Activated CD8-positive, alpha-beta memory T cell treated with anti-CD3 and anti-CD28 coated beads, Interleukin-2, amount 50 U/mL, for 4 hours (primary cell): ENCODE data around the gene SLC30A2.

Experiments used
- DNase-seq: peaks from one replicate; pipeline ENCODE4 v3.0.0-alpha.2; 2020

Gene SLC30A2

DNA sequence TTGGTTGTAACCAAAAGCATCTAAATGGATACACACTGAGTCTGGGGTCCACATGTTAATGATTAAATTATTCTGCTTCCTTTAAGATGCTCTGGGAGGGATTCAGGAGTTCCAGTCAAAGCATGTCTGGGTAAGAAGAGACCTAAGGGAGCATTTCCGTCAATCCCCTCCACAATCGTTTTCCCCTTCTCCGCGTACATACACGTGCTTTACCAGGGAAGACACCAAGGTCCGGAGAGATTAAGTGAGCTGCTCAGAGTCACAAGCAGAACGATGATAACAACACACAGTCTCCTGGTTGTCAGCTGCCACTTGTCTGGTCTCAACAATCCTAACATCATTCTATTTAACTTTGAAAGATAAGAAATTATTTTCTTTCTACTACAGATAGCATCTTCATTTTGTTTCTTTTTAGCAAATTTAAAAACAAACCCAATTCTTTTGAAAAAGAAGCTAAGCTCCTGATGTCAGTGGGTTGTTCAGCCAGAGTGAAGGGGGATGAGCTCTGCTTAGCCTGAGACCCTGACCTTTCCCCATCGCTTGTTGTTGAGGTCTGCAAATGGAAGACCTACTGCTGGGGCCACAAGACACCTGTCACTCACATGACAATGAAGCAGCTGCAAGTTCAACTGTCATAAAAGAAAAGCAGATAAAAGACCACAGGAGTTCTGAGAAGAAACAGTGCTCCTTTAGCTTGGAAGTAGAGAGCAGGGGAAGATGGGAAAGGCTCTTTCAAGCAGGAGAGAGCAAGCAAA is 52.5 kb downstream of the SLC30A2 start:
- DNase-seq: no peak

DNA sequence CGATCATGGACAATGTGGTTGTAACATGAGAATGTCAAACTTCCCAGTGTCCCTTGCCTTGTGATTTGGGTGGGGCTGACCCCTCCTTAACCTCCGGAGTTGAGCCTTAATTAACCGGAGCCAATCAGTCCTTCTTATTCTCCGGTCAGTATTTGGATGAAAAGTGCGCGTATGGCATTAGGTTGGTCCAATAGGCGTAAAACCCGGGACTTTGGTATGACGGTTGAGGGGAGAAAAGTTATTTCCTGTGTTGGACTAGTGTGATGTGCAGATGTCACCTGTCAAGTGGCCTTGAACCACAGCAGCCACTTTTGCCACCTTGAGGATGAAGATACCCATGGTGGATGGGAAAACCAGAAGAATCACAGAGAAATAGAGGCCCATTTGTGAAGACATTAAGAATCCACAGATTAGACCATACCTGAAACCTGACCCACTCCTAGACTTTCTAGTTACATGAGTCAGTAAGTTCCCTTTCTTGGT is 53.2 kb downstream of the SLC30A2 start:
- no peak for DNase-seq

DNA sequence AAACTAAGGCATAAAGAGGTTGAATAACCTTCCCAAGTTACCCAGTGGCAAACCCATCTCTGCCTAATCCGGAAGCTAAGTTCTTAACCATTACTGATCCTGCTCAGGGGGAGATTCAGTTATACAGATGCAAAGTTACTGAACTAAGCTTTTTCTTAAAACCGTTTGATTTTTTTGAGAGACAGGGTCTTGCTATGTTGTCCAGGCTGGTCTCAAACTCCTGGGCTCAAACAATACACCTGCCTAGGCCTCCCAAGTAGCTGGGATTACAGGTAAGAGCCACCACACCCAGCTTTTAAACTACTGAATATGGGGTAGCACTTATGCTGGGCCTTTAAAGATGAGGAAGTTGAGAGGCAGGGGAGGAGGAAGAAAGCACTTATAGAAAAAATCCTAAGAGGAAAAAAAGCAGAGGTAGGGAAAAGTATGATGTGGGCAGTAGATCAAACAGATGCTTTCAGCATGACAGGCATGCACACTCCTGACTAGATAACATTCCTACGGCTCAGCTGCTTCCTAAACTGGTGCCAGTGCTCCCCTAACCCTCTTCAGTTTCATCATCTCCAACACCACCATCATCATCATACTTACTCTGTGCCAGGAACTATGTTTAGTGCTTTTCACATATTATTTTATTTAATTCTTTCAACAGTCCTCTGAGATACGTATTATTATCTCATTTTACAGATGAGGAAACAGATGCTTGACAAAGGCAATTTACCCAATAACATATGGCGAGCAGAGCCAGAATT is 53.8 kb downstream of the SLC30A2 start:
- no peak for DNase-seq

DNA sequence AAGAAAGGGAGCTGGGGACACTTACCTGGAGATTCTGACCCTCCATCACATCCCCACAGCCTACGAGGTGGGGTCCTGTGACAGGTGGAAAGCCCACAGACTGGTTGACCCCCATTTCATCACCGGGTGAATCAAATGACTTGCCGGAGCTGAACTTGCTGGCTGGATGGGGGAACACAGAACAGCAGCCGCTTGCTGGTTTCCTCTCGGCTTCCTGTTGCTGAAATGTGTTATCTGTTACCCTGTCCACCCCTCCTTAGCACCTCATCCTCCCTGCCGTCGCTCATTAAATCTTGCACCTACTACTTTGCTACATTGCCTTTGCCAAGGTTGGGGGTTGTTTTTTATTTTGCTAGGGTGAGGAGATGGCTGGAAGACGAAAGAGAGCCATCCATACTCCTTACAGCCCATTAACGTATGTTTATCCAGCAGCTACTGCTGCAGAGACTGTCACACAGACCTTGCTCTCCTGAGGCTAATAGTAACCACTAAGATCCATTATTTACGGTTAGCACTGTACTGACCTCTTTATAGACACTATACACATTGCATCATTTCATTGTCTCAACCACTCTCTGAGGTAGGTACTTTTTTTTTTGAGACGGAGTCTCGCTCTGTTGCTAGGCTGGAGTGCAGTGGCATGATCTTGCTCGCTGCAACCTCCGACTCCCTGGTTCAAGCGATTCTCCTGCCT is 55.1 kb downstream of the SLC30A2 start:
- DNase-seq: peak; percentile 39

DNA sequence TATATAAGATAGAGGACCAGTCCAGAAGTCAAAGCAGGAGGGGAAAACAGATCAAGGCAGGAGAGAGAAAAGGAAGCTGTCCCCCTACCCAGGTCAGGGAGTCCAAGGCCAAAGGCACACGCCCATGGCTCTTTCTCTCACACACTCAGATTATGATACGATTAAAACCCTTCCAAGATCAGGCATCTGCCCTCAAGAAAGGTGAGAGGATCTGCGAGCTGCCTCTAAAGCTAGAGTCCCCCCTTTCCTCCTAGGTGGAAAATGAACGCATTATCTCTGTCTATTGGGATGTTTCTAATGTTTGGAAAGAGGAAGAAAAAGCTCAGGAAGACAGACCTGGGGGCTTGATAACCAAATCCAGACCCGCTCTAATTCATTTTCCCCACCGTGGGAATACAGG is 55.7 kb downstream of the SLC30A2 start:
- DNase-seq: no peak

DNA sequence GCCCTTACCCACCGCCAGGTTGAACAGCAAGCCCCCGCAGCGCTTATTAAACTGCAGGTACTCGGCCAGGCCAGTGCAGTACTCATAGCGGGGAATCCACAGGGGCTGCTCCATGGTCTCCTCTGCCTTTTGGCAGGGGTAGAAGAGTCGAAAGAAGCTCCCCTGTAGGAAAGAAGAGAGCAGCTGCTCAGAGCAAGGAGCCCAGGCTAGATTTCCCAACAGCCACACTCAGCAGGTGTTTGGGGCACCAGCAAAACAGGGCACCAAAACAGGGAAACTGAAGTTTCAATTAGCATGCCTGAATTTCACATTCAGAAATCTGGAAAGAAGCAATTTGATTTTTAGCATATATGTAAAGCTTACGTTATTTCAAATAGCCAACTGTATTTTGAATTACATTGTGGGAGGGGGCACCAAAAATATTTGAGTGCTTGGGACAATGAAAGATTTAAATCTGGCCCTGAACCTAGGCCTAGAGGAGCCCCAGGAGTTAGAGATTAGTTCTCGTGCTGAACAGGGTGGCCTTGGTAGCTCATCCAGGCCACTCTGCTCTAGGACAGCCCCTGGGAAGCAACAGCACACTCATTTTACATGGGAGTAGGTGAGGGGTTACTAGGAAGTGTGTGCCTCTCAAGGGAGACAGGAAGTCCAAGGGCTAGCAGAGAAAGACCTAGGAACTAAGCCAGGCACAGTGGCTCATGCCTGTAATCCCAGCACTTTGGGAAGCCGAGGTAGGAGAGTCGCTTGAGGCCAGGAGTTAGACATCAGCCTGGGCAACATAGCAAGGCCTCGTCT is 56.3 kb downstream of the SLC30A2 start:
- DNase-seq: no peak

DNA sequence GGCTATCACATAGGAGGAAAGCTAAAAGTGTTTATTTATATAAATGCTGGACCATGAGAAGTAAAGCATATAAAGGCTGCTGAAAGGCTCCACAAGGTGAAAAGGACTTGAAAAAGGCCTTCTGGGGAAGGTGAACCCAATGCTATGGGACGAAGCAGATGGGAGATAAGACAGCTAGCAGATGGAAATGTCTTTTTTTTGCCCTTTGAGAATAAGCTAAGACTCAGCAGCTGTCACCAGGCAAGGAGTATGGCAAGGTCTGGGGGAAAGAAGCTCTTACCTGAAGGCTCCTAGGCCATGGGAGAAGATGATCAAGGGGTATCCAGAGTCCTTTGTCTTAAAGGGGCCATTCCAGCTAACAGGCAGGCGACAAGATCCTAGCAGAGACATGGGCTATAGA is 58.0 kb downstream of the SLC30A2 start:
- DNase-seq: no peak
